Measurements from ENCODE around the gene MSH2. TPM values are rescaled to one million over a fixed set of nuclear protein-coding genes. Genes with fewer than 3 reads are reported as not detected.

Gene MSH2
- polyA plus RNA-seq, 4 donors, result 64.6 to 84.3 (median 79.6) TPM

GRCh38 chr2:47504174-47504810 is 101.3 kb downstream of the MSH2 start:
- DNase-seq (ENCODE audit: low read depth in 4 of 4, low spot score in 3 of 4), result no peak

DNA sequence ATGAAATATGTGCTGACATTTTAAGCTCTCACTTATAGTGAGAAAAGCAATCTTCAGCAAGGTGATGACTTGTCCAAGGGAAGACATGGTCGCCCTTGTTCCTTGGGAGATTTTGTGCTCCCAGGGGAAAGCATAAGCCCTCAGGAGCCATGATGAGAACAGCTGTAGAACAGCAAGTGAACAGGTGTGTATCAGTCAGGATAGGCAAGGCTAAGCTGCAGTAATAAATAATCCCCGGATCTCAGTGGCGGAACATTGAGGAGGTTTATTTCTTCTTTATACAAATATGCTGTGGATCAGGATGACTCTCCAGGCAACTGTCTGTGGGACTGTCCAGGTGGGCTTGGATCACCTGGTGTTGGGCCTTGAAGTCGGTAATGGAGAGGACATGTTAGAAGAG is 103.1 kb downstream of the MSH2 start:
- DNase-seq (ENCODE audit: low read depth in 4 of 4, low spot score in 3 of 4), result no peak

- no peak for DNase-seq (ENCODE audit: low read depth in 4 of 4, low spot score in 3 of 4)
Observed at GRCh38 chr2:47506436-47506835, 103.5 kb downstream of the MSH2 start.

- no peak for DNase-seq (ENCODE audit: low read depth in 4 of 4, low spot score in 3 of 4)
Observed at GRCh38 chr2:47508080-47508479, 105.1 kb downstream of the MSH2 start.

DNA sequence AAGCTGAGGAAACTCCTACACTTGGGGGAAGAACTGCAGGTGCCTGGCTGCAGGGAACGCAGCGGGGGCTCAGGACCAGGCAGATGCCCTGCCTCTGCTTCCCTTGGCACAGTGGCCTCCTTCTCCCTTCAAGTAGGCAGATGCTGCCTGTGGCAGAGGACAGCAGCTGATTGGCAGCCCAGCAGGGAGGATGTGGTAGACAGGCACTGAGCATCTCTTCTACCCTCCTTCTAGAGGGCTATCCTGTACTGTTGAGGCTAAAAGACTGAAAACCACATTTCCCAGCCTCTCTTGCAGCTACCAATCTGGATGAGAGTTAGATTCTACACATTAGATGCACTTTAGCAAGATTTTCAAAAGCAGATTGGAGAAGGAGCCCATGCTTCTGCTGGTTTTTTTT is 105.7 kb downstream of the MSH2 start:
- DNase-seq (ENCODE audit: low read depth in 4 of 4, low spot score in 3 of 4), result no peak

DNA sequence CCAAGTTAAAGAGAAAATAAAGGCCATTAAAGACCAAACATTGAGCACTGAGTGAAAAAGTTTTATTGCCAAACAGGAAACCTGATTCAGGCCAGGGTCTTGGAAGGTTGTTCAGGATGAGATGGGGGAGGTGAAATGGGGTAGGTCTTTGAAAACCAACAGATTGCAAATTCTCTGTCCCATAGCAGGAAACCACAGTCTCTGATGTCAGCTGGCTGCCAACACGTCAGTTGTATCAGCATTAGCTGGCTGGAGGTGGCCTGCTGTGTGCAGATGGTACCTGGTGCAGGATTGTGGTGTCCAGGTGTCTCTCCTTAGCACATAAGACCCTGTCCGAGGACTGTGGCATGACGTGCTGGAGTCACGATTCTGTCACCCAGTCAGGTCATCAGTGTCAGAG is 106.3 kb downstream of the MSH2 start:
- no peak for DNase-seq (ENCODE audit: low read depth in 4 of 4, low spot score in 3 of 4)

GRCh38 chr2:47509821-47510385 is 106.9 kb downstream of the MSH2 start:
- DNase-seq (ENCODE audit: low read depth in 4 of 4, low spot score in 3 of 4), result no peak

DNA sequence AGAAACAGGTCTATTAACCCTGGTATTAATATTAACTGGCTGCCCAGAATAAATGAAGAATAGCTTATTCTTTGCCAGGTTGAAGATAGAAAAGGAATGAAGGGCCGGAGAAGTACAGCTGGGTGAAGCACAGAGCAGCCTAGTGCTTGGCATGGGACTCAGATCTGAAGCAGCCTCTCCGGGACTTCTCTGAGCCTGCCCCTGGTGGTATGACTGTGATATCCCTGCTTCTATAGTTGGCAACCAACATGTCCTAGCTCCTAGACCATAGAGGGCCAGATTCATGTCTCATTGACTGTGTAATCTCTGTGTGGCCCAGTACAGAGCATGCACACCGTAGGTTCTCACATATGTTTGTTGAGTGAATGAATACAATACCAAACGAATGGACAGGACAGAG is 107.8 kb downstream of the MSH2 start:
- no peak for DNase-seq (ENCODE audit: low read depth in 4 of 4, low spot score in 3 of 4)

DNA sequence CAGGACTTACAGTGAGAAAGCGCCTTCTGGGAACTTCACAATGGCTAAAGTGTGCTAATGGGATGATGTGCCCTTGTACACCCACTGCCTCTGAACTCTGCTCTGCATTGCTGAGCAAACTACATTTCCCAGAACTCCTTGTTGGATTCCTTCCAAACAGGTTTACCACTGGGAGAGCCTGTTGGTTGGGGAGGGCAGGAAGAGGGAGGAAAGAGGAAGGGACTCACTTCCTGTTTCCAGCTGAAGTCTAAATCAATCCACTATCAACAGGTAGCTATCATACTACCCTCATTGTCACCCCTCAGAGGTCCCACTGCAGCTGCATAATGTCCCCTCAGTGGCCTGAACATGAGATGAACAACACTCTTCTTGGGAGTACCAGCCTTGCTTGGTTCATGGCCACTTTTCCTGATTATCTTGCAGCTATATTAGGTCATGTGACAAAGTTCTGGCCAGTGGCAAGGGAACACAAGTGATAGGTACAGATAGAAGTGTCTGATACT is 109.7 kb downstream of the MSH2 start:
- DNase-seq (ENCODE audit: low read depth in 4 of 4, low spot score in 3 of 4), result no peak

GRCh38 chr2:47513981-47514520 is 111.1 kb downstream of the MSH2 start:
- no peak for DNase-seq (ENCODE audit: low read depth in 4 of 4, low spot score in 3 of 4)

DNA sequence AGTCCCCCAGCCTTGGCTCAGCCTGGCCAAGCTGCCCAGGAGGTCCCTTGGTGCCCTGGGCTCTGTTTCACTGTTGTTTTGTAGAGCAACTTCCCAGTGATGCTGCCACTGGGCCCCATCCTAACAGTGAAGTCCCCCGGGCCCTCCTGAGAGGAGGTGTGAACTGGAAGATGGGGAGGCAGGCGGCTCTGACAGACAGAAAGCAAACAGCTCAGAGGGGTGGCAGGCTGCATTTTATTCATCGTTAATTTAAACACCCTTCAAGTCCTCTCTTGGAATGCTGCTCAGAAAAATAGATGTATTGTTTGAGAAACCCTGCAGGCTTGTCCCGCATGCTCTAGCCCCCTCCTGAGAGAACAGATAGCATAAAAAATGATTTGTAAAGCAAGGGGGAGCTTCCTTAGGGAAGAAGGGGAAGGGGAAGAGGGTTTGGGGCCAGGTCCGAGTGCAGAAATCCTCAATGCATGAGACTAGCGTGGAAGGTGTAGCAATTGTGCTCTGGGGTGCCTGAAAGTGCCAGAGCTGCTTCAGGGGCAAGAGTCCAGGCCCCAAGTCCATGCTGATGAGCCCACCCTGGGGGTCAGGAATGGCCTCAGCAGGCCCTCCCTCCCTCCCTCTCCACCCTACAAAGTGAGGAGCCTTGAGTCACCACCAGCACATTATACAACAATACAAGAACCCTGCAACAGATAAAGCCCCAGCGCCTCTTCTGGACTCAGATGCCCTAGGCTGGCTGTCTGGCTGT is 113.6 kb downstream of the MSH2 start:
- no peak for DNase-seq (ENCODE audit: low read depth in 4 of 4, low spot score in 3 of 4)

GRCh38 chr2:47518497-47519146 is 115.7 kb downstream of the MSH2 start:
- no peak for DNase-seq (ENCODE audit: low read depth in 4 of 4, low spot score in 3 of 4)

- DNase-seq (ENCODE audit: low read depth in 4 of 4, low spot score in 3 of 4), result no peak
Observed at GRCh38 chr2:47519147-47519537, 116.2 kb downstream of the MSH2 start.

- no peak for DNase-seq (ENCODE audit: low read depth in 4 of 4, low spot score in 3 of 4)
Observed at GRCh38 chr2:47519604-47520301, 116.8 kb downstream of the MSH2 start.

DNA sequence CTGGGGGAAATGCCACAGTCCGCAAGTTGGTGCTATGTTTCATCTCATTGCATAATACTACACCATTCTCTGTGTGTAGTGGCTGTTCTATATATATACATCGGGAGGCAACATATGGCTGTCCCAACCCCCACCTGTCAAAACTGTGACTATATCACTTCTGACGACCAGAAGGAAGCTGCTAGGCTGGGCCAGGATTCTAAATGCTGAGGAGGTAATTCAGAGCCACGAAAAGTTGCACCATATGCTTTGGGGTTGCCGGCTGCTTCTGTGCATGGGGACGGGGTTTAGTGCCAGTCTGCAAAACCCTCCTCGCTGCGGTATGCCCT is 117.3 kb downstream of the MSH2 start:
- no peak for DNase-seq (ENCODE audit: low read depth in 4 of 4, low spot score in 3 of 4)

- DNase-seq (ENCODE audit: low read depth in 4 of 4, low spot score in 3 of 4), result peak; percentile 5 to 44 (median 21)
Observed at GRCh38 chr2:47520825-47521665, 118.1 kb downstream of the MSH2 start.

GRCh38 chr2:47521666-47522285 is 118.8 kb downstream of the MSH2 start:
- no peak for DNase-seq (ENCODE audit: low read depth in 4 of 4, low spot score in 3 of 4)

GRCh38 chr2:47525167-47525566 is 122.2 kb downstream of the MSH2 start:
- no peak for DNase-seq (ENCODE audit: low read depth in 4 of 4, low spot score in 3 of 4)

- no peak for DNase-seq (ENCODE audit: low read depth in 4 of 4, low spot score in 3 of 4)
Observed at GRCh38 chr2:47528455-47528854, 125.5 kb downstream of the MSH2 start.
